Measurements from ENCODE around the gene TBX2.

Gene TBX2

DNA sequence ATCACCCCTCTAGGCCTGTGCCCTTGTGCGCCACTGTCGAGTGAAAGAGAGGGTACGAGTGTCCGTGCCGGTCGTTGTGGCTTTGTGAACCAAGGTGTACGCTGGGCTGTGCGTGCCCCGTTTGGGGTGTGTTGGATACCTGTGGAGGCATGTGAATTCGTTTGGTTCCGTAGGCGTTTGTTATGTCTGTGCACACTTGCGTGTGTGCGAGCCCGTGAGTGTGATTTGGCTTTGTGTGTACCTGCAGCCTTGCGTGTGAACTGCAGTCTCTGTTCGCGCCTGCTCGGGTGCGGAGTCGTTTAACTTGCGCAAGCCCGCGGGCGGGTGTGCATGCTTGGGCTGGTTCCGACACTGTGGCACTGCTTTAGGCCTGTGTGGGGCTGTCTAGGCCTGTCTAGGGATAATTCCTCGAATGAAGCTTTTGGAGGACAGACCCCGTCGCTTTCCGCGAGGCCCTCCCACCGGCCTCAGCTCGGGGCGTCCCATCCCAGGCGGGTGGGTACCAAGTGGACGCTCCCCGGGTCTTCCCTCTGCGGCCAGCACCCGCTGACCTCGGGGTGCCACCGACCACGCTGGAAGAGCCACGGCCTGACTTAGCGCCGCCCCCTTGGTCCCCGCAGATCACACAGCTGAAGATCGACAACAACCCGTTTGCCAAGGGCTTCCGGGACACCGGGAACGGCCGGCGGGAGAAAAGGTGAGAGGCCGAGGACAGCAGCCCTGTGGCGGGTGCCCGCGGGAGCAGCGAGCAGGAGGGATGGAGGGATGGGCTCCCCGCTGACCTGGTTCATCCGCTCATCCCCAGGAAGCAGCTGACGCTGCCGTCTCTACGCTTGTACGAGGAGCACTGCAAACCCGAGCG lies 4.4 kb downstream of the TBX2 start:
- DNase-seq, result no peak

DNA sequence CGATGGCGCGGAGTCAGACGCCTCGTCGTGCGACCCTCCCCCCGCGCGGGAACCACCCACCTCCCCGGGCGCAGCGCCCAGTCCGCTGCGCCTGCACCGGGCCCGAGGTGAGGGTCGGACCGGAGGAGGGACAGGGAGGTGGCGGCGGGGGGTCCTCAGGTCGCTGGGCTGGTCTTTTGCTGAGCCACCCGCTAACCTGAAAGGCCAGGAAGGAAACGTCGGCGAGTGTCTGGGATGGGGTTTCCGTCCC lies 4.9 kb downstream of the TBX2 start:
- DNase-seq, result no peak

DNA sequence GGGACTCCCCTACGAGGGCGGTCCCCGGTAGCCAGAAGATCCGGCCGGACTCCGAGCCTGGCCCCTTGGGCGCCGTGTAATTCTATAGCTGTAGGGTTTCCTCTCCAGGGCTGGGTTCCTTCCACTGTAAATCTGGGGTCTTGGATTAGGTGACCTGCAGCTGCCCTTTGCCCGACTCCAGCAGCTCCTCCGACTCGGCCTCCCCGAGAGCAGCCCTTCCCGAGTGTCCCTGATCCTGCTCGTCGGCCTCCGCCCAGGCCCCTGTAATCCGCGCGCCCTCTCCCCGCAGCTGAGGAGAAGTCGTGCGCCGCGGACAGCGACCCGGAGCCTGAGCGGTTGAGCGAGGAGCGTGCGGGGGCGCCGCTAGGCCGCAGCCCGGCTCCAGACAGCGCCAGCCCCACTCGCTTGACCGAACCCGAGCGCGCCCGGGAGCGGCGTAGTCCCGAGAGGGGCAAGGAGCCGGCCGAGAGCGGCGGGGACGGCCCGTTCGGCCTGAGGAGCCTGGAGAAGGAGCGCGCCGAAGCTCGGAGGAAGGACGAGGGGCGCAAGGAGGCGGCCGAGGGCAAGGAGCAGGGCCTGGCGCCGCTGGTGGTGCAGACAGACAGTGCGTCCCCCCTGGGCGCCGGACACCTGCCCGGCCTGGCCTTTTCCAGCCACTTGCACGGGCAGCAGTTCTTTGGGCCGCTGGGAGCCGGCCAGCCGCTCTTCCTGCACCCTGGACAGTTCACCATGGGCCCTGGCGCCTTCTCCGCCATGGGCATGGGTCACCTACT lies 5.5 kb downstream of the TBX2 start:
- DNase-seq, result no peak

DNA sequence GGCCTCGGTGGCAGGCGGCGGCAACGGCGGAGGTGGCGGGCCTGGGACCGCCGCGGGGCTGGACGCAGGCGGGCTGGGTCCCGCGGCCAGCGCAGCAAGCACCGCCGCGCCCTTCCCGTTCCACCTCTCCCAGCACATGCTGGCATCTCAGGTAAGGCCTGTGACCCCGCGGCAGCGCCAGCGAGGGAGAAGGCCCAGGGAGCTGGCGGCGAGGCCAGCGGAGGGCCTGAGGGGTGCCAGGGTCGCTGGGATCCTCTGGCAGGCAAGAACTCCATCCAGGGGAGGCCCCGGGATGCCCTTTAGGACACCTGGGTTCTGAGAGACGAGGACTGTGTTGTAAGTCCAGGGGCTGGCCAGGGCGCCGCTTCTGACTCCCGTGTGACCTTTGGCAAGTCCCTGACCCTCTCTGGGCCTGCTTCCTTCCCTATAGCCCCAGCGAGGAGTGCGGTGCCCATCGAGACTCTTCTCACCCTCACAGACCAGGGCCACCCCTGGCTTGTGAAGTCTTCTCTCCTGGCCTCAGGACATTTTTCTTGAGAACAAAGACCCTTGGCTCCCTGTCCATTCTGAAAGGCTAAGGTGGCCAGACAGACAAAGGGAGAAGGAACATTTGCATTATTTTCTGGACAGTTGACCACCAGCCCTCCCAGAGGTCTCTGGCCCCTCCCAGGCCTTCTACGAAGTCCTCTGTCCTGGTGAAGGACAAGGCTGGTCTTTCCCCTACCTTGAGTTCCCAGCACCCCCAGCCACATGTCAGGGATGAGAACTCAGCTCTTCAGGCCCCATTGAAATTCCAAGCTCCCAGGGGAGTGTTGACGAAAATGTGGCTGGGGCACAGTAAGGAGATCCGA lies 6.3 kb downstream of the TBX2 start:
- no peak for DNase-seq

DNA sequence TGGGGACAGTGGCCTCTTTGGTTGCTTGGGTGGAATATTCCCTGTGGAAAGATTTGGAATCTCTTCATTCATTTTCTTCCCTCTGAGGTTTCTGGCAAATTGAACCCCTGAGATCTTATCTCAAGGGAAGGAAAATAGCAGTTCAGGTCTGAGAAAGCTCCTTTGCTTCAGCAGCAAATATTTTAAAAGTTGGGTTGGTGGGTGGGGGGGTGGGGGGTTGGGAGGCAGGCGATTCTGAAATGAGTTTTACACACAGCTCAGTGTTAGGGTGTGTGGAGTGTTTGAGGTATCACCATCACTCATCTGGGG lies 6.8 kb downstream of the TBX2 start:
- DNase-seq, result no peak

DNA sequence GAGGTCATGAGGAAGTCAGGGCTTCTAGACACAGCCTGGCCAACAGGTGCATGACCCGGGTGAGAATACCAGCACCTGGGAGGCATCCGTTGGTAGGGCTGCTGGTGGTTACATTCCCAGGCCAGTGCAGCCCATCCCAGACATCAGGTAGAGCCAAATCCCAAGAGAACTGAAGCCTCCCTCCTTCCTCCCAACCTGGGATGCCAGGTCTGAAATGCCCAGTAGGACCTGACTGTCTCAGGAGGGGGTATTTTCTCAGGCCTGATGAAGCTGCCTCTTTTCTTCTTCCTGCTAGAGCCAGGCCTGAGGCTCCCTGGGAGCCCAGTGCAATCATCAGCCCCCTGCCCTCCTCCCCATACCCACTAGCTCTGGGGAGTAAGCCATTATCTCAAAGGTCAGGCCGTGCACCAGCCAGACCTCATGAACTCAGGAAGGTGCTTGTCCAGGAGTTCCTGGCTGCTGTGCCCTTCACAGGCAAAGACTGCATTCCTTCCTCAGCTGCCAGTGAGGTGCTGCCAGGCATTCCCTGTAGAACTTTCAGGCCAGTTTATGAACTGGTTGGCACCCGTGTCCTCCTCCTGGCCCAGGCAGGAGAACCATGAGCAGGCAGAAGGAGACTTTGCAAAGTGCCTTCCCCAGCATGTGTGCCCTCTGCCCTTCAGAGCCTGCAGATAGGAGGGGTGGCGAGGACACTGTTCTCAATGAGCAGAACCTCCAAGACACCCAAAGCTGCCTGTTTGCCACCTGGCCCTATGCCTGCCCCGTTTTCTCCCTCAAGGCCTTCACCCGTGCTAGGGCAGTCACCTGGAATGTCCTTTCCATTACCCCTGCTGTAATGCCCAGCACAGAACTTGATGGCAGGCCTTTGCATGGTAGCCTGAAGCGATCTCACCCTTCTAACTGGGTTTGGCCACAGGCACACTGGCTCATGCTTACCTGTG lies 7.6 kb downstream of the TBX2 start:
- no peak for DNase-seq

DNA sequence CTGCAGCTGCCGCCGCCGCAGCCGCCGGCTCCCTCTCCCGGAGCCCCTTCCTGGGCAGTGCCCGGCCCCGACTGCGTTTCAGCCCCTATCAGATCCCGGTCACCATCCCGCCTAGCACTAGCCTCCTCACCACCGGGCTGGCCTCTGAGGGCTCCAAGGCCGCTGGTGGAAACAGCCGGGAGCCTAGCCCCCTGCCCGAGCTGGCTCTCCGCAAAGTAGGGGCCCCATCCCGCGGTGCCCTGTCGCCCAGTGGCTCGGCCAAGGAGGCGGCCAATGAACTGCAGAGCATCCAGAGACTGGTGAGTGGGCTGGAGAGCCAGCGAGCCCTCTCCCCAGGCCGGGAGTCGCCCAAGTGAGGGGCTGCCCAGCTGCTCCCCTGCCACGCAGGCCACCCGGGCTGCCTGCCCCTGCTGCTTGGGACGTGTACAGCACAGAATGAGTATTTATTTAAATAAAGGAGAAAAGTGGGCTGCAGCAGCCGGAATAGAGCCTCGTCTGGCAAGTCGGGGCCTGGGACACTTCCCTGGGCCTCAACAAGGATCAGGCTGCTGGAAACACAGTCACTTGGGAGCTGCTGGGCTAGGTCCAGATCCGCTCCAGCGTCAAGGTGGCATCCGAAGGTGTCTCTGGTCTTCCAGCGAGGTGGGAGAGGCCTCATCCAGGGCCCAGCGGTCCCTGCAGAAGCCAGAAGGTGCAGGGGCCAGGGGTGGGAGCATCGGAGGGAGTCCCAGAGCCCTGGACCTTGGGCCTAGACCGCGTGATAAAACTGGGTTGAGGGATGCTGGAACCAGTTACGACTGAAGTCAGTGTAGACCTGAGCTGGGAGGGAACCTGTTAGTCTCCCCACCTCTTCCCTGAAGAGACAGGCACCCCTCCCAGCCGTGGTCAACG lies 8.8 kb downstream of the TBX2 start:
- DNase-seq, result no peak

DNA sequence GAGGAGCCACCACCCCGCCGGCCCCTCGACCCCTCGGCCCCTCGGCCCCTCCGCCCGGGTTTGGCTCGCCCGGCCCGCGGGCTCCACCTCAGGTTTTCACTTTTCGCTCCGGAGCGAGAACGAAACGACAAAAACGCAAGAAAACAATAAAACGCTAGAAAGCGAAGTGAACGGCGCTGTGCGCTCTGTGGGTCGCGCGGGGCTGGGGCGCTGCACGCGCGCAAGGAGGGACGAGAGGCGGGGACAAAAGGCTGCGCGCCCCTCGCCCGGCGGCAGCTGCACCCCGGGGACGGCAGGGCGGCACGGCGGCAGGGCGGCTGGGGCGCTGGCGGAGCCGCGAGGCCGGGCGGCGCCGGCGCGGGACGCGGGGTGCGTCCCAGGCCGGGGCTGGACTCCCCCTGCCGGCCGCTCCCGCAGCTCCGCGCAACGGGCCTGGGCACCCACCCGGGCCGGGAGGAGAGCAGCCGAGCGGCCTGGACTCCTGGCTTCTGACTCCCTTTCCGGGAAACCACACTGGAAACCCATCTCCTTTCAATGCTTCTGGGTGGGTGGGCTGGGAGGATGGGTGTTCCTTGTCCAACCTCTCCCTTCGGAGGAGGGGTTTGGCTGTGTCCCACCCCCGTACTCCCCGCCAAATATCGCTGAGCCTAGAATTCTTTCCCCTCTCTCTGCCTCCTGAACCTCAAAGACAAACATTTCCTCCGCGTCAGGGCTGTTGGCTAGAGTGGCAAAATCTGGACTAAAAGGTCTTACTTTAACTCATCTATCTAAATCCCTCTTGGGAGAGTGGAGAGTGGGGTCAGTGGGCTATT lies 9.9 kb downstream of the TBX2 start:
- DNase-seq, result no peak

DNA sequence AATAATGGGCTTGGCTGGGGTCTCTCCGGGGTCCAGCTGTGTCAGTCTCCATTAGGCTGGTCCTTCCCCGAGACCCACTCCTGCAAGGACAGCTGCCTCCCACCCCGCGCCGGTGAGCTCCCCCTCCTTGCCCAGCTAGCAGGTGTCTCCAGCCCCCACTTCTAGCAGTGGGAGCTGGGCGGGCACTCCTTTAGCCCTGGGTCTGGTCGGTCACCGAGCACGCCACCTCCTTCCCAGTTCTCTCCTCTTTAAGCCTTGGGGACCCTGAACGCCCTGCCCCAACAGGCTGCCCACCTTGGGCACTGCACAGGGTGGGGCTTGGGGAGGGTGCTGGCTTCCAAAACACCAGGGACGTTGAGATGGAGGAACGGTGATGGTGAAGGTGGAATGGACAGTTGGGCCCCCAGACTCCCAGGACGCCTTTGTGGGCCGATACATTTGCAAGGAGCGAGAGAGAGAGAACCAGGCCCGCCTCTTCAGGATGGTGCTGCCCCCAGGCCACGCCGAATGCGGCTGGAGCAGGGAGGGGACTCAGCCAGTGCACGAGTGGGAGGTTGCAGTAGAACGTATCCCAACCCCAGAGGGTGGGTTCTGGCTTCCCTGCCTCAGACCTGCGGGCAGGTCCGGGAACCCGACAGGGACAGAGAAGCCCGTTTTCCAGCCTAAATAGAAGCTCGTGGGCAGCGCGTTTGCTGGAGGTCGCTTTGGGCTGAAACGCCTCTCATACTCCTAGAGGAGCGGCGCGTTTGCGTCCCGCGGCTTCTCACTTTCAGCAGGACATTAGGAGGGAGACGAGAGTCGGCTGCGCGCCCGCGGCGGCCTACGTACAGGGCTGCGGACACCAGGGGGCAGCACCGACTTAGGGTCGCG lies 10.7 kb downstream of the TBX2 start:
- peak; percentile 76 for DNase-seq

DNA sequence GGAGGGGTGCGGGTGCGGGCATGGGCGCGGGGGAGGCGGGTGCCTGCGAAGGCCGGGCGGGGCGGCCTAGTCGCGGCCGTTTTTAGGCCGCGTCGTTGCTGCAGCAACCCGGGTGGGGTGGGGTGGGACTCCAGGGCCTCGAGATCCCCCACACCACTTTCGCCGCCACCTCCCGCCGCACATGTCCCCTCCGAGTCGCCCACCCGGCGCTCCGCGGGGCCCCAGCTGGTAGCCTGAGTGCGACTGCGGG lies 11.3 kb downstream of the TBX2 start:
- DNase-seq, result no peak

DNA sequence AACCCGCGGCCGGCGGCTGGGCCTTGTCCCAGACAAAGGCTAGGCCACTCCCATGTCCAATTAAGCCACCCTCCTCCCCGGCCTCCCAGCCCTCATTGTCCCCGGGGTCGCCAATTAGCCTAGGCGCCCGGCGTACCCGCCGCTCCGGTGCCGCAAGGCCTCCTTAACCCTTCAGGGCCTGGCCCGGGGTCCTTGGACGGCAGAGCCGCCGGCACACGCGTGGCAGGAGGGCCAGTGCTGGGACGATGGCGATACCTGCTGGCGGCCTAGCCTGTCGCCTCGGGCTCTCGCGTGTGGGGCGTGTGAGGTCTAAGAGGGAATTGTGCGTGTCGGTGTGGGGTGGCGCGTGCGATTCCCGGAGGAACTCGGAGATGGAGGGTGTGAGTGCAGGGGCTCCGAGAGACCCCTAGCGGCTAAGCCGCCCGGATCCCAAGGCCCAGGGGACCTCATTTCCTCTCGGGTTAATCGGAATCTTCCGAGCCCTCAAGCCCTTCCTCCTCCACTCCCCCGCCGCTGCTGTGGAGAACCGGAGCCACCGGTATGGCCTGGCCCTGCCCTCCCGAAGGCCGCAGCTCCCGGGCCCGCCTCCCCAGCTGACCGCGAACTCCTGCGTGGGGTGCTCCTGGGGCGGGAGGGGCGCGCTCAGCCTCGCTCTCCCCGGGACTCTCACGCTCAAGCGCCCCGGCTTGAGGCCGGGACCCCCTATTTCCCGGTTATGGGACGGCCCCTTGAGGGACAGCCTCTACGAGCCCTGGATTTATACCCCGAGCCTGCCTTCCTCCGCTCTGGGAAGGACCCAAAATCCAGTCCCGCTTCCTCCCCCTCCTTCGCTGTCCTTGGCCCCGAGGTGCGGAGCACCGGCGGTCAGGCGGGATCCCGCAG lies 11.9 kb downstream of the TBX2 start:
- DNase-seq, result no peak

DNA sequence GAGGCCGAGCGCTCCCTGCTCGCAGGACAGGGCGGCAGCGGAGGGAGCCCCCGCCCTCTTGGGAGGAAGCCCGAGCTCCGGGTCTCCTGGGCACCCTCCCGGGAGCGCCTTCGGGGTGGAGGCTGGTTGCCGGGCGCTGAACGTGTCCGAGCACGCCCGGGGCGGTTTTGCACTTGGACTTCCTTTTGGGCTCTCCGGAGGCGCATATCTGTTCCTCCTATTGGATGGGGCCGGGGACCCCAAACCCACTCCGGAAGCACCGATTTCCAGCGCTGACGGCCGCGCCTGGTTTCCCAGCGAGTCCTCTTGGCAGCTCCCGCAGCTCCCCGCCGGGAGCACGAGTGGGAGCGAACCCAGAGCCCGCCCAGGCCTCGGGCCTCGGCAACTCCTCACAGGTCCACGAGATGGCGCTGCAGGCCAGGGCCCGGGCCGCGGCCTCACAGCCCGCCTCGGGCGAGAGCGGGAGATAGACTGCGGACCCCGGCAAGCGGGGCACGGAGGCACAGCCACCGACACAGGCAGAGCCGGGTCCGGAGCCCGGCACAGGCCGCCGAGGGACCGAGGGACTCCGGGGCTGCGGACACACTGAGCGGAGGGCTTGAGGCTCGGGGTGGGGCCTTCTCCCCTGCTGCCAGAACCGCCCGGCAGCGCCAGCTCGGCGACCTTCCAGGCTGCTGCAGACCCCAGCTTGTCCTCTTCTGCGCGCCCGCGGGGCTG lies 12.7 kb downstream of the TBX2 start:
- peak; percentile 78 for DNase-seq

DNA sequence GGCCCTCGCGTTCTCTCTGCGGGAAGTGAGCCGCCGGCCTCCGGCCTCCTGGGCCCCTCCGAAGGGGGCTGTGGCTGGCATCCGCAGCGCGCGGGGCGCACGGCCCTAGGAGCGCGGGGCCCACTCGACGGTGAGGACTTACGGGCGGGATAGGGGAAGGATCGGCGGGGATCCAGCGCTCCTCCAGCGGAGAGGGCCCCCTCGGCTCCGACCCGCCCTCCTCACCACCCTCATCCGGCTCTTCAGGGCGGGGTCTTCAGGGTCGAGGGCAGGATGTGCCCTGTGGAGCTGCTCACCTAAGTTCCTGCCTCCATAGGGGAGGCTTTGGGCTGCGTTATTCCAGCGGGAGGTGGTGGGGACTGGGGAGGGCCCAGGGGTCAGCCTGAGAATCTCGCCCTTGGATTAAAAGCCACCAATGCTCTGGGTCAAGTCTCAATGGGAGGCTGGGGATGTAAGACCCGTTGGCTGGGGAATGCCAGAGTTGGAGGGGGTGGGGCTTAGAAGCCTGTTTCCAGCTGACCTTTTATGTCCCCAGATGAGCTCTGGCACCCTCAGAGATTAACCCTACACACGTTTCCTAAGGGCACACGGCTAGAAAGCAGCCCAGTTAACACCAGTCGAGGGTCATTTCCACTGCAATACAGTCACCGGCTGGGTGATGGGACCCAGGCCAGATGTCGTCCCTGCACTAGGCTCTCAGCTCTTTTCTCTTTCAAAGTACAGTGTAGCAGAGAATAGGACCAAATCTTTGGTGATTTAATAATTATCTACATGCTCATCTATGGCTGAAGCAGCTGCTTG lies 13.4 kb downstream of the TBX2 start:
- DNase-seq, result no peak

DNA sequence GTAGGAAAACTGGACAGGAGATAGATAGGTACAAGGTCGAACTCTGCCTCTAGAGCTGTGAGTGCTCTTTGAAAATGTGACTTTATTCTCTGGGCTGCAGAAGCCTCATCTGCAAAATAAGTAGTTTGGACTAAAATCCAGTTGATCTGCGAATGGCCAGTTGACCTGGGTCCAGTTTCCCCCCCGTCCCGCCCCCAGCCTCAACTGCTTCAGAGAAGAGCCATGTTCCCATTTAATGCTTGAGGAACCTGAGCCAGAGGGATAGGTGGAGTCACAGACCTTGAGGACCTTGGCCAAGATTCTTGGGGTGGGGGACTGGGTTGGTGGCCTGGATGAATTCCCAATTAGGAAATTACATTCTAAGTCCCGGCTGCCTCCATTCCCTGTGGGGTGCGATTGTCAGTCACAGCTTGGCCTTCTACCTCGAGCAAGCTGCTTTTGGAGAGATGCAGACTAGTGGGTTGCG lies 14.1 kb downstream of the TBX2 start:
- no peak for DNase-seq

DNA sequence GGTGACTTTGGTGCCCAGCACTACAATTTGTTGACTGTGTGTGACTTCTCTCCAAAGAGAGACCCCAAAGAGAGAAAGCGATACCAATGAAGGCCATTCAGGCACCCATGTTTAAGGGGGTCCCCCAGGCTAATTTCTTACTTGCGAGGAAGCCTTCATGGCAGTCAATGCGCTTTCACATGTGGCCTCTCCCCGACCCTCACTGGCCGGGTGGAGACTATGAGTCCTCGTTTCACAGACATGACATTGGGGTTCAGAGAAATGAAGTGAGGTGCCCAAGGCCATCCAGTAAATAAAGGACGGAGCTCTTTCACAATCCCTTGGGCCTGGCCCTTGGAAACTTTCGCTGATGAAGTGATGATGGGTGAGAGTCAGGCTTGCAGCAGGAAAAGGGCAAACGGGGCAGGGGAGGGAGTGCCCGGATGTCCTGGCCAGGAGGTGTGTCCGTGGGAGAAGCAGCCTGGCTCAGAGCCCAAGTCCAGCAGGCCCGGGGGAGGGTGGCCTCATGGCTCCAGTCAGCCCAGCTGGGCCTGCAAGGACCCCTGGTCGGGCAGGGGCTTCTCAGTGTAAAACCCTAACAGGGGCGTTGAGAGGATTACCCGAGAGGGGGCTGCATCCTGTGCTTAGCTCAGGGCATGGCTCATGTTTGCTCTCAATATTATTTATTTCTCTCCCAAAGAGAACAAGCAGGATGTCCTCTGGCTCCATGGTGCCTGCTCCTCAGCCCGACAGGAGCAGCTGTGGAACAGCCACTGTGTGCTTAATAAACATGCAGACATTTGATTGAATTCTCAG lies 14.7 kb downstream of the TBX2 start:
- DNase-seq, result no peak

DNA sequence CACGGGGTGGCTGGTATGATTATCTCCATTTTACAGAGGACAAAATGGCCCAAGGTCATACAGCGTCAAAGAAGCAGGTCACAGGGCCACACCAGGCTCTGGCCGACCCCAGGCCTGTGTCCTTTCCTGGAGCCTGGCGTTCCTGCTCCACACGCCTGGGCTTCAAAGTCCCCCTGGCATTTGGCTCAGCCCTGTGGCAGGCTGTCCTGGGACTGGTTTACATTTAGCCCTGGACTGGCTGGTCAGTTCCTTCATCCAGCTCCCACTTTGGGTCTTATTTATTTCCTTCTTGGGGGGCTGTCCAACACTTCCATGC lies 15.3 kb downstream of the TBX2 start:
- no peak for DNase-seq

All from activated CD4-positive, alpha-beta T cell treated with anti-CD3 and anti-CD28 coated beads, Interleukin-2, amount 50 U/mL, for 1 hour (primary cell).